ENCODE results near the gene GIT2.

DNA sequence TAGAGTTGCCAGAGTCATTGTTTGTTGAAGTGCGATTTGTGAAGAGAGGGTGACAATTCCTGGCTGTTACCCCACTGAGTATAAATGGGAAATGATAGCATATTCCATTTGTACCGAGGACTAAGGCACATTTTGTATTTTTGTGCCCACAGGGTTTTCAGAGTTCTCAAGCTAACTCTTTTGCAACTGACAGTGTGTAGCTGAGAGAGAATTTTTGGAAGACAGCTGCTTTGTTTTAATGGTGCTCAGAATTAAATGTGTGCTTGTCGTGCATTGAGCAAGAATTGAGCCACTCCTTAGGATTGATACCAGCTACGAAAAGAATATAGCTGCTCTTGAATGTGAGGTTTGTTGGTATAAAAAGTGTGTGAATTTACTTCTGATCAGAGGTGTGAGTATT is 24.8 kb upstream of the GIT2 start:
- TF ChIP-seq, protein P1, sequence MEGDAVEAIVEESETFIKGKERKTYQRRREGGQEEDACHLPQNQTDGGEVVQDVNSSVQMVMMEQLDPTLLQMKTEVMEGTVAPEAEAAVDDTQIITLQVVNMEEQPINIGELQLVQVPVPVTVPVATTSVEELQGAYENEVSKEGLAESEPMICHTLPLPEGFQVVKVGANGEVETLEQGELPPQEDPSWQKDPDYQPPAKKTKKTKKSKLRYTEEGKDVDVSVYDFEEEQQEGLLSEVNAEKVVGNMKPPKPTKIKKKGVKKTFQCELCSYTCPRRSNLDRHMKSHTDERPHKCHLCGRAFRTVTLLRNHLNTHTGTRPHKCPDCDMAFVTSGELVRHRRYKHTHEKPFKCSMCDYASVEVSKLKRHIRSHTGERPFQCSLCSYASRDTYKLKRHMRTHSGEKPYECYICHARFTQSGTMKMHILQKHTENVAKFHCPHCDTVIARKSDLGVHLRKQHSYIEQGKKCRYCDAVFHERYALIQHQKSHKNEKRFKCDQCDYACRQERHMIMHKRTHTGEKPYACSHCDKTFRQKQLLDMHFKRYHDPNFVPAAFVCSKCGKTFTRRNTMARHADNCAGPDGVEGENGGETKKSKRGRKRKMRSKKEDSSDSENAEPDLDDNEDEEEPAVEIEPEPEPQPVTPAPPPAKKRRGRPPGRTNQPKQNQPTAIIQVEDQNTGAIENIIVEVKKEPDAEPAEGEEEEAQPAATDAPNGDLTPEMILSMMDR (IDR thresholded peaks at IDR 0.05) = no peak
- TF ChIP-seq POLR2AphosphoS5 (IDR thresholded peaks at IDR 0.05; ENCODE audit: insufficient read depth in 1 of 2, low read depth in 1 of 2) (no peak), POLR2A (IDR thresholded peaks at IDR 0.05) (no peak)
